Measurements from ENCODE around the gene GDE1.

GRCh38 chr16:19542138-19542821, 20.4 kb upstream of the GDE1 start:
- TF ChIP-seq CTCF (IDR thresholded peaks at IDR 0.05; ENCODE audit: insufficient read depth, low read length) (no peak), POLR2AphosphoS5 (IDR thresholded peaks at IDR 0.05; ENCODE audit: low read depth) (no peak), REST (IDR thresholded peaks at IDR 0.05; ENCODE audit: insufficient replicate concordance, low read depth) (no peak), GABPA (IDR thresholded peaks at IDR 0.05; ENCODE audit: low read depth) (no peak), SPI1 (IDR thresholded peaks at IDR 0.05; ENCODE audit: borderline replicate concordance, low read depth) (no peak)
